ENCODE measurements around the gene LIME1. TPM values are rescaled to one million over a fixed set of nuclear protein-coding genes. Genes with fewer than 3 reads are reported as not detected.
A peak's percentile ranks its signal among the peaks of the same experiment; 100 is the strongest.

The LIME1 gene
- polyA plus RNA-seq, 3 donors: 0.39 to 8.8 (median 0.62) TPM

- Mint-ChIP-seq H3K9me3 (peaks cover 0 to 4% (median 0%) of the 10 kb centered on the region in 7 donors), H3K27me3 (ENCODE audit: low read depth in 3 of 3) (peaks cover 17 to 34% (median 25%) of the 10 kb centered on the region in 3 donors), H3K4me1 (peaks cover 24% of the 10 kb centered on the region), H3K4me3 (no peak overlapping the region), H3K36me3 (peaks cover 15 to 42% of the 10 kb centered on the region in 2 donors), H3K27ac (peak overlapping the region in 1 of 7 donors; percentile 63)
- Histone ChIP-seq H3K27me3 (ENCODE audit: control insufficient read depth in 2 of 2, insufficient read depth in 2 of 2, low read length in 2 of 2) (peaks cover 8 to 25% of the 10 kb centered on the region in 2 donors), H4K20me1 (ENCODE audit: insufficient read depth, low read length) (peaks cover 94% of the 10 kb centered on the region), H2AFZ (ENCODE audit: insufficient read depth, low read depth, low read length, poor library complexity, severe bottlenecking) (no peak overlapping the region), H3K4me2 (replicated peaks; ENCODE audit: extremely low read depth, low read length, poor library complexity, severe bottlenecking) (no peak overlapping the region), H3K27ac (ENCODE audit: low read depth in 1 of 2, low read length in 2 of 2) (no peak overlapping the region), H3K9me3 (replicated peaks in 1 of 2; ENCODE audit: control insufficient read depth in 1 of 2, insufficient read depth in 1 of 2, low read length in 2 of 2) (no peaks in the 10 kb centered on the region), H3K4me3 (replicated peaks in 1 of 3; ENCODE audit: low read depth in 2 of 3, low read length in 3 of 3) (no peak overlapping the region), H3K9ac (ENCODE audit: insufficient read depth, low read length, poor library complexity, severe bottlenecking) (no peak overlapping the region), H3K4me1 (ENCODE audit: control insufficient read depth in 1 of 2, insufficient read depth in 2 of 2, low read length in 2 of 2) (peaks cover 17 to 33% of the 10 kb centered on the region in 2 donors), H3K36me3 (replicated peaks in 1 of 2; ENCODE audit: control insufficient read depth in 1 of 2, insufficient read depth in 2 of 2, low read length in 2 of 2) (peaks cover 33 to 68% of the 10 kb centered on the region in 2 donors), H3K79me2 (ENCODE audit: insufficient read depth, low read length) (peaks cover 21% of the 10 kb centered on the region)
- WGBS (ENCODE audit: insufficient coverage): 99% methylated on average over 8 of the region's 18 CpGs
- no peak for DNase-seq
- intact Hi-C loops (cut with micrococcal nuclease): no loop called here
- TF ChIP-seq CTCF (IDR thresholded peaks at IDR 0.05): no peak
These were observed 2.8 kb upstream of the LIME1 start for GRCh38 chr20:63733579-63734081.

- peaks cover 8 to 26% of the 10 kb centered on the region in 2 donors for H3K27me3 ChIP-seq (ENCODE audit: control insufficient read depth in 2 of 2, insufficient read depth in 2 of 2, low read length in 2 of 2)
- peaks cover 19% of the 10 kb centered on the region for H3K79me2 ChIP-seq (ENCODE audit: insufficient read depth, low read length)
- peaks cover 90% of the 10 kb centered on the region for H4K20me1 ChIP-seq (ENCODE audit: insufficient read depth, low read length)
- peak overlapping the region in 1 of 7 donors; percentile 71 for H3K27ac Mint-ChIP-seq
- no peak overlapping the region for H3K4me3 Mint-ChIP-seq
- H3K27me3 Mint-ChIP-seq (ENCODE audit: low read depth in 3 of 3): peaks cover 17 to 37% (median 25%) of the 10 kb centered on the region in 3 donors
- no peak overlapping the region for H3K4me2 ChIP-seq (replicated peaks; ENCODE audit: extremely low read depth, low read length, poor library complexity, severe bottlenecking)
- DNase-seq: no peak
- WGBS (ENCODE audit: insufficient coverage): 97% methylated on average over 25 of the region's 25 CpGs
- intact Hi-C loops (cut with micrococcal nuclease): no loop called here
- H3K9me3 ChIP-seq (replicated peaks in 1 of 2; ENCODE audit: control insufficient read depth in 1 of 2, insufficient read depth in 1 of 2, low read length in 2 of 2): no peaks in the 10 kb centered on the region
- H3K27ac ChIP-seq (ENCODE audit: low read depth in 1 of 2, low read length in 2 of 2): no peak overlapping the region
- no peak for TF ChIP-seq CTCF (IDR thresholded peaks at IDR 0.05)
- peaks cover 21% of the 10 kb centered on the region for H3K4me1 Mint-ChIP-seq
- H3K9ac ChIP-seq (ENCODE audit: insufficient read depth, low read length, poor library complexity, severe bottlenecking): no peak overlapping the region
- H3K36me3 Mint-ChIP-seq: peaks cover 11 to 39% of the 10 kb centered on the region in 2 donors
- H3K4me3 ChIP-seq (replicated peaks in 1 of 3; ENCODE audit: low read depth in 2 of 3, low read length in 3 of 3): no peak overlapping the region
- H3K4me1 ChIP-seq (ENCODE audit: control insufficient read depth in 1 of 2, insufficient read depth in 2 of 2, low read length in 2 of 2): peaks cover 23 to 40% of the 10 kb centered on the region in 2 donors
- H3K36me3 ChIP-seq (replicated peaks in 1 of 2; ENCODE audit: control insufficient read depth in 1 of 2, insufficient read depth in 2 of 2, low read length in 2 of 2): peaks cover 33 to 64% of the 10 kb centered on the region in 2 donors
- H2AFZ ChIP-seq (ENCODE audit: insufficient read depth, low read depth, low read length, poor library complexity, severe bottlenecking): no peak overlapping the region
- peaks cover 0 to 4% (median 0%) of the 10 kb centered on the region in 7 donors for H3K9me3 Mint-ChIP-seq
These were observed 2.1 kb upstream of the LIME1 start for GRCh38 chr20:63734111-63734945.
